Gastrocnemius medialis (tissue), 4 donors: ENCODE measurements around the gene ZFYVE28.

Experiments used
- CTCF ChIP-seq, 5 experiments: fragments of 450-650 bp in 3 of 5; fragments of 200-600 bp in 2 of 5; sonication (generic) in 2 of 5; IDR thresholded peaks in 4 of 5; conservative IDR thresholded peaks in 1 of 5; 1 replicate in 4 of 5; 2 replicates in 1 of 5; pipeline ENCODE4 v1.5.1; 2016 to 2019; ENCODE audit warnings: antibody characterized with exemption in 5 of 5, mild to moderate bottlenecking in 3 of 5, moderate library complexity in 3 of 5
- POLR2A ChIP-seq, 2 donors: fragments of 450-650 bp; IDR thresholded peaks; one replicate each; pipeline ENCODE4 v1.6.1; 2017; ENCODE audit warnings: antibody characterized with exemption in 2 of 2, mild to moderate bottlenecking in 2 of 2, moderate library complexity in 2 of 2

- TF ChIP-seq CTCF (IDR thresholded peaks at IDR 0.05 in 4 of 5, conservative IDR thresholded peaks at IDR 0.05 in 1 of 5) (no peak), POLR2A (IDR thresholded peaks at IDR 0.05) (no peak)
These were observed 44.9 kb downstream of the ZFYVE28 start for GRCh38 chr4:2373532-2373931.
